Uterus (tissue), 4 donors: ENCODE results near the gene GLI1. TPM values are rescaled to one million over a fixed set of nuclear protein-coding genes. Genes with fewer than 3 reads are reported as not detected.

Source experiments
- DNase-seq, 2 donors: peaks; one replicate each; pipeline ENCODE4 v3.0.0-alpha.2; 2019 to 2020
- H3K27ac ChIP-seq, 2 donors: fragments of 200-600 bp; sonication (generic); 1 replicate in 1 of 2; 2 replicates in 1 of 2; pipeline ENCODE4 v1.5.1; 2016 to 2018
- H3K27me3 ChIP-seq, 2 donors: fragments of 200-600 bp; sonication (generic); one replicate each; pipeline ENCODE4 v1.5.1; 2018 to 2019; ENCODE audit warnings: control low read depth in 1 of 2
- H3K36me3 ChIP-seq, 2 donors: fragments of 200-600 bp; sonication (generic); one replicate each; pipeline ENCODE4 v1.5.1; 2019; ENCODE audit warnings: control low read depth in 1 of 2
- H3K4me1 ChIP-seq, 2 donors: fragments of 200-600 bp; sonication (generic); one replicate each; pipeline ENCODE4 v1.5.1; 2018 to 2019; ENCODE audit warnings: control low read depth in 1 of 2
- H3K4me3 ChIP-seq, 2 donors: fragments of 200-600 bp; sonication (generic); 1 replicate in 1 of 2; 2 replicates in 1 of 2; pipeline ENCODE4 v1.5.1; 2018 to 2019; ENCODE audit warnings: mild to moderate bottlenecking in 1 of 2
- H3K9me3 ChIP-seq, 2 donors: fragments of 200-600 bp; sonication (generic); one replicate each; pipeline ENCODE4 v1.5.1; 2019; ENCODE audit warnings: control low read depth in 1 of 2
- CTCF ChIP-seq, 4 experiments: fragments of 200-600 bp in 2 of 4; fragments of 450-650 bp in 2 of 4; sonication (generic) in 2 of 4; IDR thresholded peaks; one replicate each; pipeline ENCODE4 v1.5.1; 2016 to 2019; ENCODE audit warnings: antibody characterized with exemption in 4 of 4, mild to moderate bottlenecking in 2 of 4, moderate library complexity in 1 of 4
- POLR2A ChIP-seq, 2 donors: fragments of 450-650 bp; IDR thresholded peaks; one replicate each; pipeline ENCODE4 v1.6.1; 2016; ENCODE audit warnings: antibody characterized with exemption in 2 of 2, mild to moderate bottlenecking in 1 of 2, moderate library complexity in 1 of 2
- intact Hi-C: fragments of 100-400 bp; cut with DNase I; formaldehyde crosslinking; loops from one replicate; pipeline ENCODE4 v1.15.1; 2023; ENCODE audit warnings: low total_unique reads
- total RNA-seq, 4 donors: library from RNA; depleted of rRNA in 3 of 4; stranded (reverse); fragments of >200 nt in 3 of 4; gene quantifications; one replicate each; pipeline versions ENCODE4 v1.1.0 to v1.2.4, GENCODE V29; 2014 to 2023
- donor health status: DM: yes; HTN: yes; CAD: no.

GLI1 gene
- total RNA-seq, 4 donors from 2014 or later: 6.1 to 6.6 TPM; not detected in 2

- peak; percentile 74 to 78 for DNase-seq
These were observed 1.8 kb downstream of the GLI1 start for GRCh38 chr12:57461276-57461916.

GRCh38 chr12:57461917-57462250 is 2.3 kb downstream of the GLI1 start:
- peak overlapping the region; percentile 88 to 89 for H3K27ac ChIP-seq
- H3K4me3 ChIP-seq: peak overlapping the region; percentile 51 to 59
- intact Hi-C loops: no loop called here
- H3K9me3 ChIP-seq: no peaks in the 10 kb centered on the region
- no peaks in the 10 kb centered on the region for H3K27me3 ChIP-seq
- no peaks in the 10 kb centered on the region for H3K36me3 ChIP-seq
- no peak for TF ChIP-seq CTCF (IDR thresholded peaks at IDR 0.05)
- no peak for TF ChIP-seq POLR2A (IDR thresholded peaks at IDR 0.05)
- peaks cover 3 to 11% of the 10 kb centered on the region in 2 donors for H3K4me1 ChIP-seq
- no peak for DNase-seq

More at GRCh38 chr12:57461276-57461916, 1.8 kb downstream of the GLI1 start:
- TF ChIP-seq POLR2A (IDR thresholded peaks at IDR 0.05) (no peak), CTCF (IDR thresholded peaks at IDR 0.05) (no peak)
- intact Hi-C loops: no loop called here
- Histone ChIP-seq H3K4me1 (peaks cover 3 to 11% of the 10 kb centered on the region in 2 donors), H3K36me3 (no peaks in the 10 kb centered on the region), H3K4me3 (peak overlapping the region; percentile 51 to 59), H3K9me3 (no peaks in the 10 kb centered on the region), H3K27ac (peak overlapping the region; percentile 88 to 89), H3K27me3 (no peaks in the 10 kb centered on the region)

GRCh38 chr12:57462251-57462911 is 2.8 kb downstream of the GLI1 start:
- Histone ChIP-seq H3K27me3 (no peaks in the 10 kb centered on the region), H3K36me3 (no peaks in the 10 kb centered on the region), H3K27ac (peak overlapping the region; percentile 88 to 89), H3K4me3 (peak overlapping the region; percentile 51 to 59), H3K9me3 (no peaks in the 10 kb centered on the region), H3K4me1 (peaks cover 3 to 11% of the 10 kb centered on the region in 2 donors)
- TF ChIP-seq CTCF (IDR thresholded peaks at IDR 0.05): peak; percentile 85 to 96 (median 94)
- TF ChIP-seq POLR2A (IDR thresholded peaks at IDR 0.05): peak in 1 of 2 donors; percentile 38
- peak; percentile 89 to 90 for DNase-seq
- intact Hi-C loops: no loop called here

GRCh38 chr12:57462912-57463253 is 3.3 kb downstream of the GLI1 start:
- H3K4me3 ChIP-seq: no peak overlapping the region
- no peaks in the 10 kb centered on the region for H3K9me3 ChIP-seq
- DNase-seq: no peak
- TF ChIP-seq POLR2A (IDR thresholded peaks at IDR 0.05) (no peak), CTCF (IDR thresholded peaks at IDR 0.05) (no peak)
- H3K36me3 ChIP-seq: no peaks in the 10 kb centered on the region
- peak overlapping the region; percentile 88 to 89 for H3K27ac ChIP-seq
- no peaks in the 10 kb centered on the region for H3K27me3 ChIP-seq
- intact Hi-C loops: no loop called here
- peaks cover 3 to 11% of the 10 kb centered on the region in 2 donors for H3K4me1 ChIP-seq

GRCh38 chr12:57464569-57464968 is 5.0 kb downstream of the GLI1 start:
- H3K4me1 ChIP-seq: peaks cover 3 to 11% of the 10 kb centered on the region in 2 donors
- H3K4me3 ChIP-seq: no peak overlapping the region
- no peak for TF ChIP-seq POLR2A (IDR thresholded peaks at IDR 0.05)
- no peak for TF ChIP-seq CTCF (IDR thresholded peaks at IDR 0.05)
- no peaks in the 10 kb centered on the region for H3K27me3 ChIP-seq
- H3K9me3 ChIP-seq: no peaks in the 10 kb centered on the region
- H3K36me3 ChIP-seq: no peaks in the 10 kb centered on the region
- no peak for DNase-seq
- intact Hi-C loops: no loop called here
- no peak overlapping the region for H3K27ac ChIP-seq
